ENCODE measurements around the gene PDCL3.

The PDCL3 gene

GRCh38 chr2:100561191-100561590, 1.6 kb upstream of the PDCL3 start:
- DNase-seq (ENCODE audit: low spot score), result no peak

- DNase-seq (ENCODE audit: low spot score), result no peak
Observed at GRCh38 chr2:100563407-100564247, 834 bp downstream of the PDCL3 start.

- no peak for DNase-seq (ENCODE audit: low spot score)
Observed at GRCh38 chr2:100568989-100569388, 6.2 kb downstream of the PDCL3 start.

GRCh38 chr2:100571668-100572067, 8.9 kb downstream of the PDCL3 start:
- no peak for DNase-seq (ENCODE audit: low spot score)

GRCh38 chr2:100577777-100578176, 15.0 kb downstream of the PDCL3 start:
- no peak for DNase-seq (ENCODE audit: low spot score)

GRCh38 chr2:100580367-100581276, 17.8 kb downstream of the PDCL3 start:
- DNase-seq (ENCODE audit: low spot score), result peak; percentile 34

GRCh38 chr2:100581277-100581612, 18.5 kb downstream of the PDCL3 start:
- DNase-seq (ENCODE audit: low spot score), result no peak

GRCh38 chr2:100584816-100585215, 22.0 kb downstream of the PDCL3 start:
- no peak for DNase-seq (ENCODE audit: low spot score)

- no peak for DNase-seq (ENCODE audit: low spot score)
Observed at GRCh38 chr2:100588071-100588786, 25.4 kb downstream of the PDCL3 start.

- DNase-seq (ENCODE audit: low spot score), result no peak
Observed at GRCh38 chr2:100589527-100589926, 26.7 kb downstream of the PDCL3 start.

GRCh38 chr2:100592226-100592625, 29.4 kb downstream of the PDCL3 start:
- DNase-seq (ENCODE audit: low spot score), result no peak

- no peak for DNase-seq (ENCODE audit: low spot score)
Observed at GRCh38 chr2:100596465-100596864, 33.7 kb downstream of the PDCL3 start.

- DNase-seq (ENCODE audit: low spot score), result no peak
Observed at GRCh38 chr2:100599566-100599965, 36.8 kb downstream of the PDCL3 start.

GRCh38 chr2:100601661-100602060, 38.9 kb downstream of the PDCL3 start:
- no peak for DNase-seq (ENCODE audit: low spot score)

GRCh38 chr2:100603414-100603813, 40.6 kb downstream of the PDCL3 start:
- no peak for DNase-seq (ENCODE audit: low spot score)

- DNase-seq (ENCODE audit: low spot score), result peak; percentile 50
Observed at GRCh38 chr2:100603948-100604633, 41.3 kb downstream of the PDCL3 start.

GRCh38 chr2:100606332-100606725, 43.5 kb downstream of the PDCL3 start:
- DNase-seq (ENCODE audit: low spot score), result no peak

GRCh38 chr2:100606726-100607343, 44.0 kb downstream of the PDCL3 start:
- peak; percentile 54 for DNase-seq (ENCODE audit: low spot score)

- DNase-seq (ENCODE audit: low spot score), result peak; percentile 90
Observed at GRCh38 chr2:100610381-100610831, 47.6 kb downstream of the PDCL3 start.

GRCh38 chr2:100611079-100612029, 48.6 kb downstream of the PDCL3 start:
- DNase-seq (ENCODE audit: low spot score), result no peak
